Hematopoietic multipotent progenitor cell treated with erythropoietin and hydrocortisone succinate and interleukin-3 and kit ligand, for 15 days (in vitro differentiated cells): Measurements from ENCODE around the gene FRMPD2.
"Not testable (repeated sequence)": the region's sequence is repeated elsewhere in the genome, so short reads cannot be mapped to it uniquely, and the experiment has no call there.

Source experiments
- DNase-seq: peaks from one replicate; pipeline ENCODE4 v3.0.0-alpha.2; 2015; ENCODE audit warnings: low spot score

FRMPD2 gene

DNA sequence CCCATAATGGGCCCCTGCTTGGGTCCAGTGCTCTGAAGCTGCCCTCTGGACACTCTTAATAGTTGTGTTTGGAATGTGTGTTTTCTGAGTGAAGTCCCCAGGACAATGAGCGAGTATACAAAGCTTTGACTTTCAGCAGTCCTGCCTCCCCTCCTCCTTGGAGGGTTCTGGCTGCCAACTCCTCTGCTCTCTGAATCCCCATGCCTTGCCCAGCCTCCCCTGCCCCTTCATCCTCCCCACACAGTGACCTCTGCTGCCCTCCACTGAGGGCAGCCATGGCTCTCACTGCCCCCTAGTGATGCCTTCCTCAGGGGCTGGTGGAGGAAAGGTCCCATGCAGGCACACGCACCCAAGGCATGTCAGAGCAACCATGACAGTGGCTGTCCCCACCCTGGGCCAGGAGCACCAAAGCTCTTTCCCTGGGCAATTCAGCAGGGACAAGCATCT lies 40.9 kb downstream of the FRMPD2 start:
- DNase-seq: no peak

DNA sequence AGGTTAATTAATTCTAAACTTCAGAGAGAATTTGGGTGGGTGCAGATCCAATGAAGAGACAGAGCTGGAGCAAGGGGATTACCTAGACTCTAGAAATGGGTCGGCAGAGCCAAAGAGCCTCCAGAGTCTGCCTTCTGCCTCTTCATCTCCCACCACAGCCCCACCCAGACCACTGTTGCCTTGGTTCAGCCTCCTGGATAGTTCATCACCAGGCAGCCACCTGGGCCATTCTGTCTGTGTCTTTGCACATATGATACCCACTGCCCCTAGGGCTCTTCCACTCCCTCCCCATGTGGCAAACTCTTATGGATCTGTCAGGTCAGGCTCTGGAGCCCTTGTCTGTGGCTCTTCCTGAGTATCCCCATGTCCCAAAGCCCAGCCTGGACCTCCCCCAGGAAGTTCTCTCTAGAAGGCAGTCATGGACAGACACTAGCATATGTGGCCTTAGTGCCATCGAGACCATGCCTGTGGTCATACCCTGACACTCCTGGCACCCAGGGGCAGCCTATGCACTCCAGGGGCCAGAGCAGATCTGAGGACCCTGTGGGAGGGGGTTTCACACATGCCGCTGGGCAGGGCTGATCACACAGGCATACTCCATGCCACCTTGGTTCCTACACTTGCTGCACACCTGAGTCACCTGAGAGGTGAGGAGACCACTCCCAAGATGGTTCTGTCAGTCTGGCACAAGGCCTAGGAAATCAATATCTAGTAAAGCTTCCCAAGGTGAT lies 41.6 kb downstream of the FRMPD2 start:
- DNase-seq: no peak

DNA sequence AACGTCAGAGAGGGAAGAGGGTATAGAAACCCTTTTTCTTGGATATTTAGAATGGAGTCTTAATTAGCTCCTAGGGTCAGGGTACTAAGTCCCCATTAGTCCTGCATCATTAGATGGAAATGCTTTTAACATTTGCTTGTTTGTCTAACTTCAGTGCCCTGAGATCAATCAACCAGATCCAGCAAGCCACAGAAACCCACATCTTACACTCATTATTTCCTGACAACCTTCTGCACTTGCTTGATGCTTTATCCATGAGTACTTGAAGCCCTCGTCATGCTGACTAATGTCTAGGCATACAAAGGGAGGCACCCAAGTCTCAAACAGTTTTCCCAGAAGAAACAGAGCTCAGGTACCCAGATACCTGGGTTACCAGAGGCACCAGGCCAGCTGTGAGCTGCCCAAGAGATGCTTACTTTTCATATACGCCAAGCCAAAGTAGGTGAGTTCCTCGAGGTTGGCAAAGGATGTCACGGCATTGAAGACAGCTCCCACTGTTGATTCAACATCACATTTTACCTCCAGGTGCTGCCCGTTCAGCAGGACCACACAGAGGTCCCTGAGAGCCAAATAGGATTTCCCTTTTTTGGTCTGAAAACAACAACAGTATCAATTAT lies 42.7 kb downstream of the FRMPD2 start:
- DNase-seq: no peak

DNA sequence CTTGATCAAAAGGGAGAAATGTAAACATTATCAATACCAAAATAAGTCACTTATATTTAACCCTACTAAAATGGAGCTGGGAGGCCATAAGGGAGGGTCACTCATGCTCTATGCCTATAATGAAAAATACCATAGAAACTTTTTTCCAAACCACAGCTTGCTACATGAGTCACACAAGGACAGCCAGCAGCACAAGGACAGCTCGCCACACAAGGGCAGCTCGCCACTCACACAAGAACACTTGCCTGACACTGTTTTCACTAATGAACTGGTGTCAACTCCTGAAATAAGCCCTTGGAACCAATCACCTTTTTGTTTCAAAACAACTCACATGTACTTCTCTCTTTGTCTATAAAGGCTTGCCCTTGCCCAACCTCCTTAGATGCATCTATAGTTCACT lies 43.3 kb downstream of the FRMPD2 start:
- DNase-seq: no peak

DNA sequence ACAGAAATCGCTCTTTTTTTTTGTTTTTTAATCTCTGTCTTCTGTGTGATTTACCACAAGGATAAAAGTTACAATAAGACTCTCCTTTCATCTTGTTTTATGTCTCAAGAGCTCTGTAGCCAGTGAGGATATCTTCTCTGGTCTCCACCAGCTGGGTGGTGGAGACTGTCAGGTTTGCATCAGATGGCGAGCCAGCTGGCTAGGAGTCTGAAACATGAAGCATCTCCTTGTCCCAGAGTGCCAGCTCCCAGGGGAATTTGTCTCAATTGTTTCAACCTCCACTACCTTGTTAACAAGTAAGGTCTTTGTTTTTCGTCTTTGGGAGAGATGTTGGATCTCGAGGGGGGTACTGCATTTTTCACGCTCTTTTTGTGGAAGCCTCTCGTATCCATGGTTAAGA lies 47.3 kb downstream of the FRMPD2 start:
- DNase-seq: no peak

DNA sequence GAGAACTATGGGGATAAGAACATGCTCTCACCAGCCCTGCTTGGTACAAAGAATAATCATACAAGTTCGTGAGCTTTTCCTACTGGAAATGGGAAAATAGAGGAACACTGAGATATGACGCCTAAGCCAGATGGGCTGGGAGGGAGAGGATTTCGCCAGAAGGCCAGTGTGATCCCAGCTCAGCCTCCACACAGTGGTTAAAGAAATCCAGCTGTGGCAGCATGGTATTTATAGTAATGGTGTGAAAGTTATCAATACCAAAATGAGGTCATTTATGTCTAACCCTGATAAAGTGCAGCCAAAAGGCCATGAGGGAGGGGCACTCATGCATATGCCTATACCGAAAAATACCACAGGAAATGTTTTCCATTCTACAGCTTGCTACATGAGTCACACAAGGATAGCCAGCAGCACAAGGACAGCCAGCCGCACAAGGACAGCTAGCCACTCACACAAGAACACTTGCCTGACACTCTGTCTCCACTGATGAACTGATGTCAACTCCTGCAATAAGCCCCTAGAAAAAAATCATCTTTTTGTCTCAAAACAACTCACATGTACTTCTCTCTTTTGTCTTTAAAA lies 49.4 kb downstream of the FRMPD2 start:
- DNase-seq: no peak

DNA sequence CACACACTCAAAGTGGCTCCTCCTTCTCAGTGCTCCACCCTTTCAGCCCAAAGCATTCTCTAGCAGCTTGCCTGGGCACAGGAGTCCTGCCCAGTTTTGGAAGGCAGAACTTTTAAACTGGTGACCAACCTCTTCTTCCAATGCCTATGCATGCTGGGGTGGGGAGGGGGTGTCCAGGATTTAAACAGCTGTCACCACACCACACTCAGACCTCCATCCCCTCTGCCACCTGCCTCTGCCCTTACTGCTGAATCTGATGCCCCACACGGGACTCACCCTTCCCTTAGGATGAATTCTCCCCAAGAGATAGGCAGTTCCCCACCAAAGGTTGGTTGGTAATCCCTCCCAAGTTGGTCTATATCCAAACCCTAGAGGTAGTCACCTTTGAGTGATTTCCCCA lies 50.2 kb downstream of the FRMPD2 start:
- no peak for DNase-seq

DNA sequence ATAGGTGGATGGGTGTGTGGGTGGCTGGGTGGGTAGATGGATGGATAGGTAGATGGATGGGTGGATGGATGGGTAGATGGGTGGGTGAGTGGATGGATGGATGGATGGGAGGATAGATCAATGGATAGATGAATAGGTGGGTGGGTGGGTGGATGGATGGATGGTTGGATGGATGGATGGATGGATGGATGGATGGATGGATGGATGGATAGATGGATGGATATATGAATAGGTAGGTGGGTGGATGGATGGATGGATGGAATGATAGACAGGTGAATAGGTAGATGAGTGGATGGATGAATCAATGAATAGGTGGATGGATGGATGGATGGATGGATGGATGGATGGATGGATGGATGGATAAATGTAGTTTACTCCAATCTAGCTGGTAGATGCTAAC lies 52.7 kb downstream of the FRMPD2 start:
- DNase-seq: no peak

DNA sequence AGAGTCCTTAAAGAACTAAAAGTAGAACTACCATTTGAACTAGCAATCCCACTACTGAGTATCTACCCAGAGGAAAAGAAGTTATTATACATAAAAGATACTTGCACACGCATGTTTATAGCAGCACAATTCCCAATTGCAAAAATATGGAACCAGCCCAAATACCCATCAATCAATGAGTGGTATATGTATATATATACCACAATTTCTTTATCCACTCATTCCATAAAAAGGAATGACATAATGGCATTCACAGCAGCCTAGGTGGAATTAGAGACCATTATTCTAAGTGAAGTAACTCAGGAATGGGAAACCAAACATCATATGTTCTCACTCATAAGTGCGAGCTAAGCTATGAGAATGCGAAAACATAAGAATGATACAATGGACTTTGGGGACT lies 53.5 kb downstream of the FRMPD2 start:
- DNase-seq: not testable (repeated sequence)

DNA sequence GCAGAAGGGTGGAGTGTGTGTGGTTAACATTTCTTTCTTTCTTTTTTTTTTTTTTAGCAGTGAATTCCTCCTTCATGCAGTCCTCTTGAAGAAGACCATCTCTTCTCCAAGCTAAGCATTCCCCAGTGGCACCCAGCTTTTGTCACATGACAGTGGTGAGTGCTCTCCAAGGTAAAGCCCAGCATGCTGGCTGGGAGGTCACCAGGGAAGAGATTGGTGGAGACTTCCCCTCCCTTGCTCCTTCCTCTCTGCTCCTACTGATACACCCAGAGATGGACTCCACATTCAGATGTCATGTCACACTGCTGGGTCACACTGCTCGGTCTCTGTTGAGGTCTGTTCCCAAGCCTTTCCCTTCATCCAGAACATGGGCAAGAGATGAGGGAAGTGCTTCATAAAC lies 55.3 kb downstream of the FRMPD2 start:
- no peak for DNase-seq

DNA sequence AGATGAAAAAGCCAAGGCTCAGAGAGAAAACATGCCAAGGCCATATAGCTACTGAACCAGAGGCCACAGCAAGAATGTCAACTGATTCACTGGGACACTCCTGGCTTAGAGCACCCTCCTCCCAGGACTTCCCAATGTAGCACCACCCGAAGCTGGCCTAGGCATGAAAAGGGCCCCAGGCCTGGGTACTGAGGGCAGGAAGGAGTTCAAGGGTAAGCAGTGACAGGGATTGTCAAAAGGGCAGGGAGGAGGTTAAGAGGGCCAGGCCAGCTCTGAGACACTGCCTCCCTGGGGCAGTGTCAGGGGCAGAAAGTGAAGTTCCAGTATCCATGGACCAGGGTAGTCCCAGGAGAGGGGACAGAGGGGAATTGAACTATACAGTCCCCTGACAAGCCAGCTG lies 57.8 kb downstream of the FRMPD2 start:
- DNase-seq: no peak

DNA sequence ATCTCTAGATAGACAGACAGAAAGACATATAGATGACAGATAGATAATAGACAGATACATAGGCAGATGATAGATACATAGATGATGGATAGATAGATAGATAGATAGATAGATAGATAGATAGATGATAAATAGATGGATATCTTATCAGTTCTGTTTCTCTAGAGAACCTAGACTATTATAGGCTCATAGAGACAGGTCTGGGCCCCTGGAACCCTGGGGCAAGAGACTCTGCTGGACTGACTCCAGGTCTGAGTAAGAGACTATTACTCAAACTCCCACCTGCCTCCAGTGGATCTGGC lies 58.3 kb downstream of the FRMPD2 start:
- DNase-seq: no peak

DNA sequence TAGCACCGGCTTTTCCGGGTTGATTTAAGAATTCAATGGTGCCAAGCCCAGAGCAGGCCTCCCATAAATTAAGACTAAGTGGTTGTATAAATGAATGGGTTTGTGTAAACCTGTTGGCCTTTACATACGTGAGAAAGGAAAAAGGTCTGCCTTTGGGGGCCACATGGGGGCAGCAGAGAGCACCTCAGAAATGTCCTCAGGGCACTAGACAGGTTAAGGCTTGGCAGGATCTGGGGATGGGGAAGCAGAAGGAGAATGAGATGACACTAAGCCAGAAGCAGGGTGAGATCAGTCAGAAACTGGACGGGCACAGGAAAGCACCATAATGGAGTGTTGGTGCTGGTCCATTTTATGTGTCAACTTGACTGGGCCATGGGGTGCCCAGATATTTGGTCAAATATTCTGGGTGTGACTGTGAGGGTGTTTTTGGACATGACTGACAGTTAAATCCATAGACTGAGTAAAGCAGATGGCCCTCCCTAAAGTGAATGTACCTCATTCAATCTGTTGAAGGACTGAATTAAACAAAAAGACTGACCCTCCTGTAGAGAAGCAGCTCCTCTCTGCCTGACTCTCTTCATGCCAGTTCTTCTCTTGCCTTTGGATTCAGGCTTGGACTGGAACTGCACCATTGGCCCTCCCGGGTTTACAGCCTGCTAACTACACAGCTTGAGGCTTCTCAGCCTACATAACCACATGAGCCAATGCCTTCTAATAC lies 58.9 kb downstream of the FRMPD2 start:
- peak; percentile 51 for DNase-seq

DNA sequence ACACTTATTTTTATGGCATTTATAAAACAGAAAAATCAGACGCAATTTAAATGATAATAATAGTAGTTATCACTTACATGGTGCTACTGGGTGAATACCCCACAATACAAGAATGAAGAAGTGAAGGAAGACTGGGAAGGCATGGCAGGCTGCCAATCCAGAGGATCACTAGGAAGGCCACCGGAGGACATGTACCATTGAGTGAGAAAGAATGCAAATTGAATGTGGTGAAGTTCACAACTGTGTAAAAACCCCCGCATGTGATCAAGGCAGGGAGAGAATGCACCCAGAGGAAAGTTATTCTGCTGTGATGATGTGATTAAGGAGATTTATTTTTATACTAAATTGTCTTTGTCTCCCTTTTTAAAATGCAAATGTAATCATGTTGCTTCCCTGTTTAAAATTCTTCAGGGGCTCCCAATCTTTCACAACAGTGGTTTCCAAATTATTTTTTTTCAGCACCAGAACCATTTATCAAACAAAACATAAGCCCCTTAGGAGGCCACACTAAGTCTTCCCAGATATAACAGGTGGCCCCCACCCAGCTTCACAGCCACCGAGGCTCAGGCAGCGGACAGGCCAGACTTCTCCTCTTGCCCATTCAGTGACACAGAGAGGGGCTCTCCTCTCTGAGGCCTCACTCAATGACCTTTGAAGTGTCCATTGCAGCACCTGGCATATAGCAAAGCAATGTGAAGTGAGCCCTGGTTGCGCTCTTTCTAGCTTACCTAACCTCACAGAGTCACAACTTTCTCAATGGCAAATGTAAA lies 59.6 kb downstream of the FRMPD2 start:
- DNase-seq: no peak

DNA sequence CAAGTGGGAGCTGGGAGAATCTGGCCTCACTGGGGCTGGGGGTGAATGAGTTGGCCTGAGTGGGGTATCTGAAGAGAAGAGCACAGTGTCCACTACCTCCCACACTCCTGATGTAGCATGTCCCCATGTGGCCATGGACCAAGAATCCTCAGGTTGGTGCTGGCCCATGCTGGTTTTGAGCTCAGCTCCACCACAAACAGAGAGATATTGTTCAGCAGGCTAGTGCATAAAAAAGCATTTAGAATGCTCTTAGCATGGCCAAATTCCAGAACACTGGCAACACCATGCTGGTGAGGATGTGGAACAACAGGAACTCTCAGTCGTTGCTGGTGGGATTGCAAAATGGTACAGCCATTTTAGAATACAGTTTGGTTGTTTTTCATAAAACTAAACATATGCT lies 61.4 kb downstream of the FRMPD2 start:
- DNase-seq: no peak

DNA sequence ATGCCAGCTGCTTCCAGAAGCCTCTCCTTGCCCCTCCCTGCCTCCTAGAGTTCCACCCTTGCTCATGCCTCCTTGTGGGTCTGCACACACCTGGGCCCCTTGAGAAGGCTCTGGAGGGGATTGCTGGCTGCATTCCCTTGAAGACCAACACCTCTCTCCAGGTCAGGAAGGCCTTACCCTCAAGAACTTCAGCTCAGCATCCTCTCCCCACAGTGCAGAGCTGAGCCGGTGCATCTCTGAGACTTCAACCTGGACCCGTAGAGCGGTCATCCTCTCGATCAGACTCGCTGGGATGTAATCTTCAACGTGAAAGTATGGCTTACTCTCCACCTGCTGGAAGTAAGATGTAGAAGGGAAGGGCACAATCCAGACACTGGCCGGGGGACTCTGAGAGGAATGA lies 62.7 kb downstream of the FRMPD2 start:
- no peak for DNase-seq

DNA sequence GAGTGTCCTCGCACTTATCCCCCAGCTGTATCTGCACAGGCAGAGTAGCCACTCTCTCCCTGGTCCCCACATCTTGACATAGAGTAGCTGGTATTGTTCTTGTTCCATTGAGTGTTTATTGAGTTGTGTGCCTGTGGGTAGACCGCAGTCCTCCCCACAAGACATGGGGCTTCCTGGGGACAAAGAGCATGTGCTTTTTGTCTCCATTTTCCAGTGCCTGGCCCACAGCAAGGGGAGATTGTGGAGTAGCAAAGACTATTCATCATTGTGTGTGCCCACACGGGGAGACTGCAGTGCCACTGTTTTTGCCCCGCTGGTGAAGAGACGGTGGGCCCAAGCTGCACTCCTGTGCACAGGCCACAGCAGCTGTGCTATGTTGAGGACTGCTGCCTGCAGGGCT lies 63.5 kb downstream of the FRMPD2 start:
- no peak for DNase-seq

DNA sequence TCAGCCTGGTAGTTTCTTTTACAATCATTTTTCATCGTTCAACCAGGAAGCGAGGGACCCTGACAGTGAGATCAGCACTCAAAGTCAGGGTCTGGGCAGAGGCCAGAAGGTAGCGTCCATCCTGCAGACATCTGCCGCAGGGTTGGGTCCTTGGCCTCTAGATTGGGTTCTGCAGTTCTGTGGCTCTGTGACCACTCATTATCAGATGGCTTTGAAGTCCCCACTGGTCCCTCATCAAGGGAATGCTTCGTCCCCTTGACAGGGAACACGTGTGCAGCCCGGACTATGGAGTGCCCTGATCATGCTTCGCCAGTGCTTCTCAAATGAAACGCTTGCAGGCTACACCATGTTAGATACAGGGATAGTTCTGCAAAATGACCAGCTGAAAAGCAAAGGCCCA lies 64.1 kb downstream of the FRMPD2 start:
- DNase-seq: no peak

DNA sequence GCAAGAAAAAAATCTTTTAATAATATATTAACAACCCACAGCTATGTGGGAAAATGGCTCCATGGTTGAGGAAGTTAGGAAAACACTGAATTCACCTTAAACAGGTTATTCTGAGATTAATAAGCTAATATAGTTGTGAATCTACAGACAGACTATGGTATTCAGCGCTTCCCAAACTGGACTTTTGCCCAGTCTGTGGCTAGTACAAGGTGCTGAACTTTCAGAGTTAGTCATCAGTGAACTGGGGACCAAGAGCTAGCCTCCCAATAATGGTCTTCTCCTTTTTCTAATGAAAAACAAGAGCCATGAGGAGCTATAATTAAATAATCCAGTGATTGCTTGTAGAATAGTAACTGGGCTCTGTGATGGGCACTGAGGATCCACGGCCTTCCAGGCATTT lies 65.3 kb downstream of the FRMPD2 start:
- no peak for DNase-seq

DNA sequence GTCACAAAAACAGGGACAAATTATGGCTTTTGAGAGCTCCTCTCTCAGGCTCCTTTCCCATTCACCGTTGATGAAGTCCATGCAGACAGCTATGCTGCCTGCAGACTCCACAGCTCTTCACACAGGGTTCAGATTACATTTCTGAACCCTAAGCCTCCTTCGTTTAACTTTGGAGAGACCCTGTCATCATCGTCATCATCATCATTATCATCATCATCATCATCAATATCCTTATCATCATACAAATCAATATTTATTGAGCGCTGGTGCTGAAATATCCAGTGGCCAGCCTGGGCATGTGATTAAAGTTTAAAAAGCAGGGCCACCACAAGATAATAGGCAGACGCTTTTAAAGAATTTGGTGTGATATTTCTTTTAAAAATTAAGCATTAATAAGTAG lies 66.6 kb downstream of the FRMPD2 start:
- no peak for DNase-seq

DNA sequence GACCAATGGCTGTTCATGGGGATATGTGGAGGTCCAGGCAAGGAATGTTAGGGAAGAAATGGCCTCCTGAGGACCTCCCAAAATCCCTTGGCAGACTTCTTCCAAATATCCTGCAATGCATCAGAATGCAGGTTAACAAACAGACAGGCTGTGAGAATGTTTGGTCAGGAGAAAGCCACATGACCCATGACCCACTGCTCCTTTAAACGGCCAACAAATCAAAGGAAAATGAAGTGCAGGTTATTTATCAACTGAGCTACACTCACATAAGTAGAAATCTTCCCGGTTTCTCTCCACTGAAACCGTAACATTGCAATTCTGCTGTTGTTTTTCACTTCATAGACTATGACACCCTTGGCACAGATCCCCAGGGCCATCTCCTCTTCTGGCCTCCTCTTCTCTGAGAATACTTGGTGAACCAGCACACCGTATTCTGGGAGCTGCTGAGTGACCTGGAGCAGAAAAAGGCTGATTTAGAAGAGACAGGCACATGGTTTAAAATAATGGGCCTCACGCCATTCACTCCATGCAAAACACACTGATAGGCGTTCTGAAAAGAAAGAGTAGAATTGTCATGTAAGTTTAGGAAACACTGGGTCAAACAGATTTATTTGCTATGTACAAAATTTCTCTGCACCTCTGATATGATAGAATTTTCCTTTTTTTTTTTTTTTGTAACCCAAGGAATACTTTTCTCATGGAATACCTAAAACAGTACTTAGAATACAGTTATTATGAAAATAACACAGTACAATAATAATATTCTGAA lies 67.8 kb downstream of the FRMPD2 start:
- DNase-seq: no peak

DNA sequence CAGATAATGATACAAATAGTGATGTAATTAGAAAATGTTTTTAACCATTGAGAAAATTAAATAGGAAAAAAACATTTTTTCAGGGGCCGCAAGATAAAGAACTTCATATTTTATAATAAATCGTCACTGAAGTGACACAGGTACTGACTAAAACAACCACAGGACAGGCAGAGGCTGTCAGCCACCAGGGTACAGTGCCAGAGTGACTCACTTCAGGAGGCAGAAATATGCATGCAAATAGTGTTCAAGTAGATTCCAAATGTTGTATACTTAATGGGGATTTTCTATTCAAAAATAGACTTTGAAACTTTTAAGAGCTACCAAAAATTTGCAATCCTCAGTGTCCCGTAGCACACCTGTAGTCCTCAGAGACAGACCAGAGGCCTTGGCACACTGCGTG lies 68.6 kb downstream of the FRMPD2 start:
- no peak for DNase-seq
